NOMO-1 treated with DMSO at 0.1 percent for 48 hours (cell line): ENCODE measurements around the gene LYZL4.
A peak's percentile ranks its signal among the peaks of the same experiment; 100 is the strongest.

Source experiments
- DNase-seq: peaks from one replicate; lab custom pipeline; 2025; ENCODE audit not compliant: unreplicated experiment; lab: John Stamatoyannopoulos, UW

LYZL4 gene

GRCh38 chr3:42410370-42411131, at the start of gene LYZL4:
TSS of gene LYZL4 (minus strand) at chr3:42410610. CDS start at chr3:42407251, 3,359 bp downstream.
- no peak for DNase-seq

GRCh38 chr3:42459151-42459550, 48.7 kb upstream of the LYZL4 start:
- DNase-seq, result no peak

GRCh38 chr3:42456211-42456610, 45.8 kb upstream of the LYZL4 start:
- DNase-seq, result no peak

- no peak for DNase-seq
Observed at GRCh38 chr3:42451546-42452230, 41.3 kb upstream of the LYZL4 start.

GRCh38 chr3:42451116-42451515, 40.7 kb upstream of the LYZL4 start:
- DNase-seq, result no peak

GRCh38 chr3:42450567-42450966, 40.2 kb upstream of the LYZL4 start:
- no peak for DNase-seq

- no peak for DNase-seq
Observed at GRCh38 chr3:42447481-42447880, 37.1 kb upstream of the LYZL4 start.

- DNase-seq, result no peak
Observed at GRCh38 chr3:42446111-42447050, 36.0 kb upstream of the LYZL4 start.

GRCh38 chr3:42443819-42444436, 33.5 kb upstream of the LYZL4 start:
- peak; percentile 54 for DNase-seq

- no peak for DNase-seq
Observed at GRCh38 chr3:42443292-42443691, 32.9 kb upstream of the LYZL4 start.

- no peak for DNase-seq
Observed at GRCh38 chr3:42442640-42443039, 32.2 kb upstream of the LYZL4 start.

- no peak for DNase-seq
Observed at GRCh38 chr3:42441791-42442190, 31.4 kb upstream of the LYZL4 start.

GRCh38 chr3:42440924-42441323, 30.5 kb upstream of the LYZL4 start:
- DNase-seq, result no peak

- DNase-seq, result no peak
Observed at GRCh38 chr3:42439261-42440115, 29.1 kb upstream of the LYZL4 start.

GRCh38 chr3:42438758-42439157, 28.3 kb upstream of the LYZL4 start:
- DNase-seq, result no peak

GRCh38 chr3:42438193-42438592, 27.8 kb upstream of the LYZL4 start:
- DNase-seq, result no peak

GRCh38 chr3:42434777-42435380, 24.5 kb upstream of the LYZL4 start:
- no peak for DNase-seq

GRCh38 chr3:42432485-42432884, 22.1 kb upstream of the LYZL4 start:
- no peak for DNase-seq

- DNase-seq, result no peak
Observed at GRCh38 chr3:42430781-42431532, 20.5 kb upstream of the LYZL4 start.
